ENCODE results near the gene SIGLEC7. TPM values are rescaled to one million over a fixed set of nuclear protein-coding genes. Genes with fewer than 3 reads are reported as not detected.

The SIGLEC7 gene
- total RNA-seq, 2 donors from 2014 or later = not detected

- intact Hi-C loops (cut with DNase I) = no loop called here
- Histone ChIP-seq H3K27me3 (no peaks in the 10 kb centered on the region), H3K4me3 (no peak overlapping the region), H3K4me1 (no peaks in the 10 kb centered on the region), H3K27ac (no peak overlapping the region), H3K9me3 (no peaks in the 10 kb centered on the region), H3K36me3 (replicated peaks in 1 of 2; ENCODE audit: insufficient read depth in 1 of 2, low read depth in 2 of 2) (no peaks in the 10 kb centered on the region)
- 33 to 43% methylated on average over 5 to 13 of the region's 13 CpGs for WGBS, 2 donors
- DNase-seq (no peak), ATAC-seq (no peak)
- no peak for TF ChIP-seq POLR2A (IDR thresholded peaks at IDR 0.05)
- no peak for TF ChIP-seq CTCF (IDR thresholded peaks at IDR 0.05)
These were observed 44.2 kb downstream of the SIGLEC7 start for GRCh38 chr19:51186323-51186722.

GRCh38 chr19:51187395-51188226 is 45.5 kb downstream of the SIGLEC7 start:
- Histone ChIP-seq H3K4me3 (no peak overlapping the region), H3K4me1 (no peaks in the 10 kb centered on the region), H3K27ac (no peak overlapping the region), H3K9me3 (no peaks in the 10 kb centered on the region), H3K36me3 (replicated peaks in 1 of 2; ENCODE audit: insufficient read depth in 1 of 2, low read depth in 2 of 2) (no peaks in the 10 kb centered on the region), H3K27me3 (no peaks in the 10 kb centered on the region)
- no peak for ATAC-seq
- DNase-seq = no peak
- intact Hi-C loops (cut with DNase I) = no loop called here
- 69 to 71% methylated on average over 8 to 11 of the region's 11 CpGs for WGBS, 2 donors
- no peak for TF ChIP-seq CTCF (IDR thresholded peaks at IDR 0.05)
- no peak for TF ChIP-seq POLR2A (IDR thresholded peaks at IDR 0.05)

GRCh38 chr19:51188227-51188559 is 46.1 kb downstream of the SIGLEC7 start:
- Histone ChIP-seq H3K27me3 (no peaks in the 10 kb centered on the region), H3K9me3 (no peaks in the 10 kb centered on the region), H3K27ac (no peak overlapping the region), H3K4me3 (no peak overlapping the region), H3K36me3 (replicated peaks in 1 of 2; ENCODE audit: insufficient read depth in 1 of 2, low read depth in 2 of 2) (no peaks in the 10 kb centered on the region), H3K4me1 (no peaks in the 10 kb centered on the region)
- ATAC-seq = no peak
- TF ChIP-seq CTCF (IDR thresholded peaks at IDR 0.05) (no peak), POLR2A (IDR thresholded peaks at IDR 0.05) (no peak)
- WGBS, 2 donors = 76 to 85% methylated on average over 2 of the region's 2 CpGs
- DNase-seq = no peak
- intact Hi-C loops (cut with DNase I) = no loop called here

GRCh38 chr19:51192689-51193088 is 50.6 kb downstream of the SIGLEC7 start:
- TF ChIP-seq CTCF (IDR thresholded peaks at IDR 0.05) (no peak), POLR2A (IDR thresholded peaks at IDR 0.05) (no peak)
- Histone ChIP-seq H3K27me3 (no peaks in the 10 kb centered on the region), H3K36me3 (replicated peaks in 1 of 2; ENCODE audit: insufficient read depth in 1 of 2, low read depth in 2 of 2) (no peaks in the 10 kb centered on the region), H3K27ac (no peak overlapping the region), H3K9me3 (no peaks in the 10 kb centered on the region), H3K4me3 (no peak overlapping the region), H3K4me1 (no peaks in the 10 kb centered on the region)
- no peak for ATAC-seq
- DNase-seq = no peak
- intact Hi-C loops (cut with DNase I) = no loop called here
- 65 to 68% methylated on average over 3 to 9 of the region's 9 CpGs for WGBS, 2 donors
